ENCODE data around the gene DYSF.

- TF ChIP-seq POLR2A (IDR thresholded peaks at IDR 0.05; ENCODE audit: low read depth) (no peak), POLR2AphosphoS5 (IDR thresholded peaks at IDR 0.05) (no peak), CTCF (IDR thresholded peaks at IDR 0.05) (no peak)
These were observed 4.6 kb downstream of the DYSF start for GRCh38 chr2:71457923-71458322.
